Progenitor cell of endocrine pancreas (in vitro differentiated cells): ENCODE measurements around the gene RALGAPA1. TPM values are rescaled to one million over a fixed set of nuclear protein-coding genes. Genes with fewer than 3 reads are reported as not detected.

ENCODE experiments used
- DNase-seq: peaks from one replicate; pipeline ENCODE4 v3.0.0; 2021; ENCODE audit warnings: low spot score; ENCODE audit not compliant: unreplicated experiment
- H3K27ac Mint-ChIP-seq: 2 replicates; pipeline ENCODE4 v1.8.0; 2021; ENCODE audit warnings: mild to moderate bottlenecking, moderate library complexity, mixed read lengths
- H3K27me3 Mint-ChIP-seq: 2 replicates; pipeline ENCODE4 v1.8.0; 2021; ENCODE audit warnings: mixed read lengths
- H3K36me3 Mint-ChIP-seq: 2 replicates; pipeline ENCODE4 v1.8.0; 2022; ENCODE audit warnings: mixed read lengths; ENCODE audit not compliant: insufficient read depth
- H3K4me1 Mint-ChIP-seq: 2 replicates; pipeline ENCODE4 v1.8.0; 2021; ENCODE audit warnings: low read depth, mixed read lengths
- H3K4me3 Mint-ChIP-seq: 2 replicates; pipeline ENCODE4 v1.8.0; 2021; ENCODE audit warnings: low read depth, mild to moderate bottlenecking, moderate library complexity, mixed read lengths
- H3K9me3 Mint-ChIP-seq: 2 replicates; pipeline ENCODE4 v1.8.0; 2021; ENCODE audit warnings: low read depth, mixed read lengths
- CTCF ChIP-seq: fragments of 200-600 bp; sonication (generic); IDR thresholded peaks from one replicate; pipeline ENCODE4 v1.5.0; 2021; ENCODE audit warnings: antibody characterized with exemption, mild to moderate bottlenecking; ENCODE audit not compliant: unreplicated experiment
- total RNA-seq: library from RNA; stranded (reverse); gene quantifications from 2 replicates; pipeline ENCODE4 v1.2.1, GENCODE V29; 2021

The RALGAPA1 gene
- total RNA-seq, 1 donor from 2014 or later: 58.7 TPM

- Mint-ChIP-seq H3K36me3 (peaks cover 29% of the 10 kb centered on the region), H3K4me3 (no peak overlapping the region), H3K4me1 (no peaks in the 10 kb centered on the region), H3K27ac (no peak overlapping the region), H3K9me3 (peaks cover 4% of the 10 kb centered on the region), H3K27me3 (no peaks in the 10 kb centered on the region)
- TF ChIP-seq CTCF: no peak
- DNase-seq: no peak
Observed at GRCh38 chr14:35704793-35705493, 104.2 kb downstream of the RALGAPA1 start.

- no peak for DNase-seq
- H3K9me3 Mint-ChIP-seq: no peaks in the 10 kb centered on the region
- H3K27me3 Mint-ChIP-seq: no peaks in the 10 kb centered on the region
- no peaks in the 10 kb centered on the region for H3K4me1 Mint-ChIP-seq
- peaks cover 12% of the 10 kb centered on the region for H3K36me3 Mint-ChIP-seq
- H3K27ac Mint-ChIP-seq: no peak overlapping the region
- TF ChIP-seq CTCF: no peak
- no peak overlapping the region for H3K4me3 Mint-ChIP-seq
Observed at GRCh38 chr14:35701531-35701930, 107.6 kb downstream of the RALGAPA1 start.

GRCh38 chr14:35699791-35700444 is 109.2 kb downstream of the RALGAPA1 start:
- Mint-ChIP-seq H3K36me3 (no peaks in the 10 kb centered on the region), H3K4me3 (no peak overlapping the region), H3K4me1 (no peaks in the 10 kb centered on the region)

GRCh38 chr14:35696575-35696974 is 112.5 kb downstream of the RALGAPA1 start:
- DNase-seq: no peak
- H3K36me3 Mint-ChIP-seq: no peaks in the 10 kb centered on the region
- H3K4me3 Mint-ChIP-seq: no peak overlapping the region
- TF ChIP-seq CTCF: no peak
- H3K27ac Mint-ChIP-seq: no peak overlapping the region
- no peaks in the 10 kb centered on the region for H3K9me3 Mint-ChIP-seq
- H3K4me1 Mint-ChIP-seq: peaks cover 3% of the 10 kb centered on the region
- no peaks in the 10 kb centered on the region for H3K27me3 Mint-ChIP-seq

More at GRCh38 chr14:35699791-35700444, 109.2 kb downstream of the RALGAPA1 start:
- TF ChIP-seq CTCF: no peak
- Mint-ChIP-seq H3K27ac (no peak overlapping the region), H3K27me3 (no peaks in the 10 kb centered on the region), H3K9me3 (no peaks in the 10 kb centered on the region)
- DNase-seq: no peak

- no peaks in the 10 kb centered on the region for H3K36me3 Mint-ChIP-seq
- H3K9me3 Mint-ChIP-seq: no peaks in the 10 kb centered on the region
- no peak for DNase-seq
- H3K4me1 Mint-ChIP-seq: peaks cover 3% of the 10 kb centered on the region
- H3K4me3 Mint-ChIP-seq: no peak overlapping the region
- H3K27ac Mint-ChIP-seq: no peak overlapping the region
- H3K27me3 Mint-ChIP-seq: no peaks in the 10 kb centered on the region
- no peak for TF ChIP-seq CTCF
Observed at GRCh38 chr14:35696119-35696518, 113.0 kb downstream of the RALGAPA1 start.
